ENCODE data around the gene MCF2.
"Not testable (repeated sequence)": the region's sequence is repeated elsewhere in the genome, so short reads cannot be mapped to it uniquely, and the experiment has no call there.

MCF2 gene

DNA sequence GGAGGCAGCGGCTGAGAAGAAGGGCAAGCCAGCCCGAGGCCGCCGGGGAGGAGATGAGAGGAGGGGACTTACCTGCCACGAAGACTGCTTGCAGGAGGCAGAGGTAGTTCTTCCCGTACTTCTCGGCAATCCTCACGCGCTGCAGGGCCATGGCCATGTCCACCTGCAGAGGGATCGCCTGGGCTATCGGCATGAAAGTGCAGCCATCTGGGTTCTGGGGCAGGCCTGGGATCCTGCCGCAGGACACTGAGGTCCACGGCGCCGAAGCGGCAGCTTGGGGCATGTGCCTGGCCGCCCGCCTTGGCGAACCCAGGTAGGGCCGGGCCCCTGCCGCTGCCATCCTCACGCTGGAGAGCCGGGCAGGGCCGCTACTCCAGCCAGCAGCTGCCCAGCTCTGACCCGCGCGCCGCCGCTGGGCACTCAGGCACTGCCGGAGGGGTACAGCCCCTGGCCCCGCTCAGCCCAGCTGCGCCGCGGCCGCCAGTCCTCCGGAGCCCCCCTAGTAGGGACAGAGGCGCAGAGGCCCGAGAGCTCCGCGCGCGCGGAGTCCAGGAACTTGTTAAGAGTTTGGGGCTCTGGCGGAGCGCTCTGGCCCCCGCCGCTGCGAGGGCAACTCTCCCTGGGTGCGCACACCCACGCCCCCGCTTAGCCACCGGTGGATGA lies 16.0 kb downstream of the MCF2 start:
- DNase-seq (ENCODE audit: low read depth) = peak; percentile 3
- TF ChIP-seq, protein P1, sequence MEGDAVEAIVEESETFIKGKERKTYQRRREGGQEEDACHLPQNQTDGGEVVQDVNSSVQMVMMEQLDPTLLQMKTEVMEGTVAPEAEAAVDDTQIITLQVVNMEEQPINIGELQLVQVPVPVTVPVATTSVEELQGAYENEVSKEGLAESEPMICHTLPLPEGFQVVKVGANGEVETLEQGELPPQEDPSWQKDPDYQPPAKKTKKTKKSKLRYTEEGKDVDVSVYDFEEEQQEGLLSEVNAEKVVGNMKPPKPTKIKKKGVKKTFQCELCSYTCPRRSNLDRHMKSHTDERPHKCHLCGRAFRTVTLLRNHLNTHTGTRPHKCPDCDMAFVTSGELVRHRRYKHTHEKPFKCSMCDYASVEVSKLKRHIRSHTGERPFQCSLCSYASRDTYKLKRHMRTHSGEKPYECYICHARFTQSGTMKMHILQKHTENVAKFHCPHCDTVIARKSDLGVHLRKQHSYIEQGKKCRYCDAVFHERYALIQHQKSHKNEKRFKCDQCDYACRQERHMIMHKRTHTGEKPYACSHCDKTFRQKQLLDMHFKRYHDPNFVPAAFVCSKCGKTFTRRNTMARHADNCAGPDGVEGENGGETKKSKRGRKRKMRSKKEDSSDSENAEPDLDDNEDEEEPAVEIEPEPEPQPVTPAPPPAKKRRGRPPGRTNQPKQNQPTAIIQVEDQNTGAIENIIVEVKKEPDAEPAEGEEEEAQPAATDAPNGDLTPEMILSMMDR (IDR thresholded peaks at IDR 0.05; ENCODE audit: insufficient read depth, low read depth, low read length, missing control alignments) = no peak
- peak overlapping the region; percentile 32 for H3K4me3 ChIP-seq (ENCODE audit: low read length)

DNA sequence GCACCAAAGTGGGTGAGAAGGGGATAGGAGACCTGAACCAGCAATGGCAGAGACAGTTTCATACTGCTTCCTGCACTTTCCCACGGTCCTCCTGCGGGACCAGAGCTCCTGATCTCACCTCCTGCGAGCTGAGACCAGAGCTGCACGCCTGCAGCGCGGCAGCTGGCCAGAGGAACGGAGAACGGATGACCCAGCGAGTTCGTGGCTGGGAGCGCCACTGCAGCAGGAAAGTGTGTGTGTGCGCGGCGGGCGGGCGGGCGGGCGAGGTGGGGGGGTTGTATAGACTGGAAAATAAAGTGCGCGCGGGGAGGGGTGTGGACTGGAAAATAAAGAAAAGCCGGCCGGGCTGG lies 16.5 kb downstream of the MCF2 start:
- TF ChIP-seq, protein P1 (IDR thresholded peaks at IDR 0.05; ENCODE audit: insufficient read depth, low read depth, low read length, missing control alignments) = no peak
- peak; percentile 4 for DNase-seq (ENCODE audit: low read depth)
- H3K4me3 ChIP-seq (ENCODE audit: low read length) = peak overlapping the region; percentile 32

DNA sequence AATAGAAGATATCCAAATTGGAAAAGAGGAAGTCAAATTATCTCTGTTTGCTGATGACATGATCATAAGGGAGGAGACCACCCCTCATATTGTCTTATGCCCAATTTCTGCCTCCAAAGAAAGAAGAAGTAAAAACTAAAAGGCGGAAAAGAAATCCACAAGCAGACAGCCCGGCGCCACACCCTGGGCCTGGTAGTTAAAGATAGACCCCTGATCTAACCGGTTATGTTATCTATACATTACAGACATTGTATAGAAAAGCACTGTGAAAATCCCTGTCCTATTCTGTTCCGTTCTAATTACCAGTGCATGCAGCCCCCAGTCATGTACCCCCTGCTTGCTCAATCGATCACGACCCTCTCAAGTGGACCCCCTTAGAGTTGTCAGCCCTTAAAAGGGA lies 22.8 kb downstream of the MCF2 start:
- H3K4me3 ChIP-seq (ENCODE audit: low read length); DNase-seq (ENCODE audit: low read depth): not testable (repeated sequence)

DNA sequence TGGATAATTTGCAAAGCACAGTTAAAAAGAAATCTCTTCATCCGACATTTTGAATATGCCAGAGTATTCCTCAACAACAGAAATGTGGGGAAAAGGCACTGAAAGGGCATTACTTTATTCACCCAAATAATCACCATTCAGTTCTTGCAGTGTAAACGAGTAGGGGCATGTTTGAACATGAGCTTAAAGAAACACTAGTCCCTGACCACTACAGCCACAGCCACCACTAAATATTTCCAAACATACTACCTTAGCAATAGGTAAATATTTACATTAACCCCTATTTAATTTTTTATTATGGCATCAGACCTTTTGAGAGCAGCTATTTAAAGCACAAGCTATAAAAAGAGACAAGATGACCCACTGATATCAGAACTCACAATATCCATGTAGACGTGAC lies 27.6 kb downstream of the MCF2 start:
- TF ChIP-seq, protein P1 (IDR thresholded peaks at IDR 0.05; ENCODE audit: insufficient read depth, low read depth, low read length, missing control alignments) = no peak
- no peak overlapping the region for H3K4me3 ChIP-seq (ENCODE audit: low read length)
- peak; percentile 58 for DNase-seq (ENCODE audit: low read depth)

DNA sequence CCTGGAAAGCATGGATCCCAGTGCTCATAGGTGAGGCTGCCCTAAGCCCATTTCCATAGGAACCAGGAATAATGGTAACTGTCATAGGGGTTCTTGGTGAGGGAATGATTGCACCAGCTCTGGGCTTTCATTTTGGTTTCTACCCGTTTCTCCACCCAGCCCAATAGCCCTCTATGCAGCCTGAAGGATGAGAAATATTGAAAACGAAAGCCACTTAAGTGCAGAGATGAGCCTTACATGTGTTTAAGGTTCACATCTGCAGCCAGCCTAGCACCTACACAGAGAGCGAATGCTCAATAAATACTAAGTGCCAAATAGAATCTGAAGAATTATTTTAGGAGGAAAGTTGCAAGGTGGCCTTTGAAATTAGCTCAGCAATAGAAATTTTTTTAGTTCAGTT lies 60.4 kb downstream of the MCF2 start:
- TF ChIP-seq, protein P1 (IDR thresholded peaks at IDR 0.05; ENCODE audit: insufficient read depth, low read depth, low read length, missing control alignments) = no peak
- H3K4me3 ChIP-seq (ENCODE audit: low read length) = no peak overlapping the region
- no peak for DNase-seq (ENCODE audit: low read depth)

DNA sequence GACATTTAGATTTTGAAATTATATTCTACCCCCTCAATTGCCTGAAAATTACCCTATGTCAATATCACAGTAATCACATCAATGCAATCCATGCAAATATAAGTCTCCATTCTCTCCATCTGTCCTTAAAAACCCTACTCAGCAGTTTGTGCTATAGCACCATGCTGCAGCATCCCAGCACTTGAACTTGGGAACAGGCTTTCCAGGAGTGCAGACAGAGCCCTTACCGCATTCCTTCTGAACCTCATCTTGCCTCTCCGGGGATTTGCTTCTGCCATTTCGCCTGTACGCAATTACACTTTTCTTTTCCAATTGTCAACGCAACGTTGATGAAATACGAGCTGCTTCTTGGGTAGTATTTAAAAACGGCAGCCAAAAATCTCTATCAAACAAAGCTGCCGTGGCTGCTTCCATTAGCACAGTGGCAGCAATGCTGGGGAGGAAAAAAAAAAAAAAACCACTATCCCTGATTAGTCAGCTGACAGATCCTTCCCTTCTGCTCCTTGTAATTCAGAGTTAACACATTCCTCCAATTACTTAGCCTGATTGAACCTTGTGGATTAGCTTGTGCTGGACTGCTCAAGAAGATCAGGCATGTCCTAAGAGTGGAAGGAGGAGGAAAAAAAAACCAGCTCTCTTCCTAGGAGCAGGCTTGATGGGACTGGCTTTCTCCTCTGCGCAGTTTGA lies 65.6 kb downstream of the MCF2 start:
- peak; percentile 44 for DNase-seq (ENCODE audit: low read depth)
- peak overlapping the region; percentile 4 for H3K4me3 ChIP-seq (ENCODE audit: low read length)
- TF ChIP-seq, protein P1 (IDR thresholded peaks at IDR 0.05; ENCODE audit: insufficient read depth, low read depth, low read length, missing control alignments) = no peak

DNA sequence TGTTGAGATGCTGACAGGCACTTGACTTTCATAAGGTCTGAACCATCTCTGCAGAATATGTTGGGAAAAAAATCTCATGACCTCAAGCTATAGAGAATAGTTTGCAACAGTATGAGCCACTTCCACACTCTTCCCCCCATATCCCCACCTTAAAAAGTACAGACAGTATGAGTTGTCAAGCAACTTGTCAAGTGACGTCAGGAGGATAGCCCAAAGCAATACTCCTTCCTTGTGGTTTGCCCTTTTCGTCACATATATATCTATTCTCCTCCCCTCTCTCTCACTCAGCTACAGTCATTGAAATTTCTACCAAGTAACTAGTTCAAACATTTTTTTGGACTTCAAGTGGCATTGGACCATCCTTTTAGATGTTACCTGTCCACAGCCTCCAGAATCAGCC lies 67.7 kb downstream of the MCF2 start:
- DNase-seq (ENCODE audit: low read depth) = peak; percentile 52
- no peak overlapping the region for H3K4me3 ChIP-seq (ENCODE audit: low read length)
- TF ChIP-seq, protein P1 (IDR thresholded peaks at IDR 0.05; ENCODE audit: insufficient read depth, low read depth, low read length, missing control alignments) = no peak

Measured in epithelial cell of esophagus (primary cell).